ENCODE data around the gene RXRB.

The RXRB gene

GRCh38 chr6:33198159-33198852, 2.2 kb downstream of the RXRB start:
- no peak for DNase-seq (ENCODE audit: extremely low read depth in 1 of 2, low read depth in 1 of 2)

- DNase-seq (ENCODE audit: extremely low read depth in 1 of 2, low read depth in 1 of 2): no peak
Measured at GRCh38 chr6:33197431-33198048, 2.9 kb downstream of the RXRB start.

- no peak for DNase-seq (ENCODE audit: extremely low read depth in 1 of 2, low read depth in 1 of 2)
Measured at GRCh38 chr6:33195304-33196165, 4.9 kb downstream of the RXRB start.

GRCh38 chr6:33194431-33194979, 6.0 kb downstream of the RXRB start:
- no peak for DNase-seq (ENCODE audit: extremely low read depth in 1 of 2, low read depth in 1 of 2)

- DNase-seq (ENCODE audit: extremely low read depth in 1 of 2, low read depth in 1 of 2): no peak
Measured at GRCh38 chr6:33193619-33194018, 6.8 kb downstream of the RXRB start.

- DNase-seq (ENCODE audit: extremely low read depth in 1 of 2, low read depth in 1 of 2): peak in 1 of 2 donors; percentile 30
Measured at GRCh38 chr6:33192671-33193602, 7.5 kb downstream of the RXRB start.

GRCh38 chr6:33192105-33192646, 8.3 kb downstream of the RXRB start, which contains the start of gene COL11A2:
COL11A2 (minus strand) TSS chr6:33192467; CDS start chr6:33192240, 227 bp downstream.
- no peak for DNase-seq (ENCODE audit: extremely low read depth in 1 of 2, low read depth in 1 of 2)

- DNase-seq (ENCODE audit: extremely low read depth in 1 of 2, low read depth in 1 of 2): no peak
Measured at GRCh38 chr6:33191383-33192104, 8.9 kb downstream of the RXRB start.

- no peak for DNase-seq (ENCODE audit: extremely low read depth in 1 of 2, low read depth in 1 of 2)
Measured at GRCh38 chr6:33190504-33191107, 9.9 kb downstream of the RXRB start.

GRCh38 chr6:33189625-33190448, 10.6 kb downstream of the RXRB start:
- DNase-seq (ENCODE audit: extremely low read depth in 1 of 2, low read depth in 1 of 2): no peak

GRCh38 chr6:33189164-33189563, 11.3 kb downstream of the RXRB start:
- DNase-seq (ENCODE audit: extremely low read depth in 1 of 2, low read depth in 1 of 2): no peak

- no peak for DNase-seq (ENCODE audit: extremely low read depth in 1 of 2, low read depth in 1 of 2)
Measured at GRCh38 chr6:33187809-33188208, 12.7 kb downstream of the RXRB start.

GRCh38 chr6:33185654-33186187, 14.7 kb downstream of the RXRB start:
- DNase-seq (ENCODE audit: extremely low read depth in 1 of 2, low read depth in 1 of 2): no peak

- no peak for DNase-seq (ENCODE audit: extremely low read depth in 1 of 2, low read depth in 1 of 2)
Measured at GRCh38 chr6:33185190-33185589, 15.3 kb downstream of the RXRB start.

- DNase-seq (ENCODE audit: extremely low read depth in 1 of 2, low read depth in 1 of 2): no peak
Measured at GRCh38 chr6:33183071-33183683, 17.3 kb downstream of the RXRB start.

- no peak for DNase-seq (ENCODE audit: extremely low read depth in 1 of 2, low read depth in 1 of 2)
Measured at GRCh38 chr6:33181141-33181540, 19.3 kb downstream of the RXRB start.

- no peak for DNase-seq (ENCODE audit: extremely low read depth in 1 of 2, low read depth in 1 of 2)
Measured at GRCh38 chr6:33178755-33179475, 21.6 kb downstream of the RXRB start.
